ENCODE measurements around the gene SIRPB2.

GRCh38 chr20:1456300-1456699 lies 34.9 kb downstream of the SIRPB2 start:
- TF ChIP-seq CTCF (IDR thresholded peaks at IDR 0.05) = no peak
- no peak for TF ChIP-seq EP300 (IDR thresholded peaks at IDR 0.05)

Measured in gastroesophageal sphincter (tissue), 3 donors.